GM18861 (cell line): ENCODE data around the gene ACAP3.

Source experiments
- ATAC-seq: cut with Tn5 transposase; IDR thresholded peaks from one replicate; pipeline ENCODE4 v1.9.1; 2021; ENCODE audit not compliant: unreplicated experiment

The ACAP3 gene

GRCh38 chr1:1302006-1302430 lies 5.7 kb downstream of the ACAP3 start:
- no peak for ATAC-seq

GRCh38 chr1:1300352-1300739 lies 7.4 kb downstream of the ACAP3 start:
- no peak for ATAC-seq

- no peak for ATAC-seq
Observed at GRCh38 chr1:1299686-1300351, 7.9 kb downstream of the ACAP3 start.

- no peak for ATAC-seq
Observed at GRCh38 chr1:1298861-1299685, 8.7 kb downstream of the ACAP3 start.

- no peak for ATAC-seq
Observed at GRCh38 chr1:1297802-1298424, 9.8 kb downstream of the ACAP3 start.

- ATAC-seq, result no peak
Observed at GRCh38 chr1:1296070-1297061, 11.4 kb downstream of the ACAP3 start.

- no peak for ATAC-seq
Observed at GRCh38 chr1:1295154-1295923, 12.4 kb downstream of the ACAP3 start.

- no peak for ATAC-seq
Observed at GRCh38 chr1:1294250-1294890, 13.4 kb downstream of the ACAP3 start.

GRCh38 chr1:1293263-1294249 lies 14.2 kb downstream of the ACAP3 start:
- no peak for ATAC-seq

- ATAC-seq, result no peak
Observed at GRCh38 chr1:1292851-1293250, 14.9 kb downstream of the ACAP3 start.

GRCh38 chr1:1292442-1292779 lies 15.3 kb downstream of the ACAP3 start:
- no peak for ATAC-seq

GRCh38 chr1:1291548-1292441 lies 15.9 kb downstream of the ACAP3 start:
- no peak for ATAC-seq

- ATAC-seq, result no peak
Observed at GRCh38 chr1:1291023-1291528, 16.7 kb downstream of the ACAP3 start.

GRCh38 chr1:1290238-1290731 lies 17.4 kb downstream of the ACAP3 start:
- ATAC-seq, result no peak

- no peak for ATAC-seq
Observed at GRCh38 chr1:1287288-1288110, 20.2 kb downstream of the ACAP3 start.
